Skin of body (tissue), 2 donors: ENCODE data around the gene LITAFD. TPM values are rescaled to one million over a fixed set of nuclear protein-coding genes. Genes with fewer than 3 reads are reported as not detected.

Source experiments
- DNase-seq: peaks from one replicate; lab custom pipeline; 2025; lab: John Stamatoyannopoulos, UW
- total RNA-seq: library from RNA; depleted of rRNA; stranded (reverse); fragments of >200 nt; gene quantifications from one replicate; pipeline ENCODE4 v1.2.3, GENCODE V29; 2014

Gene LITAFD
- total RNA-seq, 1 donor from 2014 or later: not detected

- DNase-seq: no peak
Measured at GRCh38 chr16:8919089-8919933, 37.2 kb downstream of the LITAFD start.

GRCh38 chr16:8919934-8920462, 37.8 kb downstream of the LITAFD start:
- no peak for DNase-seq

GRCh38 chr16:8920645-8921346, 38.6 kb downstream of the LITAFD start:
- no peak for DNase-seq

GRCh38 chr16:8921347-8921984, 39.3 kb downstream of the LITAFD start:
- no peak for DNase-seq

GRCh38 chr16:8923199-8923598, 41.0 kb downstream of the LITAFD start:
- no peak for DNase-seq

GRCh38 chr16:8924214-8924613, 42.1 kb downstream of the LITAFD start:
- DNase-seq: no peak

GRCh38 chr16:8925455-8925854, 43.3 kb downstream of the LITAFD start:
- DNase-seq: no peak

GRCh38 chr16:8926827-8927226, 44.7 kb downstream of the LITAFD start:
- no peak for DNase-seq

GRCh38 chr16:8928467-8928957, 46.4 kb downstream of the LITAFD start:
- no peak for DNase-seq

- no peak for DNase-seq
Measured at GRCh38 chr16:8929086-8929748, 47.1 kb downstream of the LITAFD start.

GRCh38 chr16:8931859-8932258, 49.7 kb downstream of the LITAFD start:
- no peak for DNase-seq

- DNase-seq: no peak
Measured at GRCh38 chr16:8934601-8935000, 52.5 kb downstream of the LITAFD start.

Other genes with a start within 250 kb of the LITAFD start
- 5.8 TPM for gene ABAT, start 207.7 kb upstream of the LITAFD start, total RNA-seq
- gene TMEM186, start 84.7 kb upstream of the LITAFD start, total RNA-seq: 4.5 TPM
- 28.8 TPM for gene PMM2, start 84.5 kb upstream of the LITAFD start, total RNA-seq
- 34.9 TPM for gene CARHSP1, start 13.3 kb upstream of the LITAFD start, total RNA-seq
- gene USP7, start 81.6 kb downstream of the LITAFD start, total RNA-seq: 96.4 TPM
- 47.4 TPM for gene HAPSTR1, start 209.3 kb downstream of the LITAFD start, total RNA-seq